Muscle layer of duodenum (tissue), 2 donors: ENCODE measurements around the gene NFATC2IP.
"Not testable (repeated sequence)": the region's sequence is repeated elsewhere in the genome, so short reads cannot be mapped to it uniquely, and the experiment has no call there.

Source experiments
- H3K27ac ChIP-seq: one replicate; pipeline ENCODE4 v1.7.0; 2013; ENCODE audit warnings: mild to moderate bottlenecking, low read length
- H3K27me3 ChIP-seq: one replicate; pipeline ENCODE4 v1.7.0; 2013; ENCODE audit warnings: low read depth, mild to moderate bottlenecking, control low read depth, low read length
- H3K36me3 ChIP-seq, 2 donors: one replicate each; pipeline ENCODE4 v1.7.0; 2013; ENCODE audit warnings: low read length in 2 of 2, control low read depth in 1 of 2, mild to moderate bottlenecking in 1 of 2; ENCODE audit not compliant: insufficient read depth in 2 of 2, control insufficient read depth in 1 of 2
- H3K4me1 ChIP-seq, 2 donors: one replicate each; pipeline ENCODE4 v1.7.0; 2013; ENCODE audit warnings: low read length in 2 of 2, mild to moderate bottlenecking in 2 of 2, control low read depth in 1 of 2, moderate library complexity in 1 of 2; ENCODE audit not compliant: insufficient read depth in 2 of 2, control insufficient read depth in 1 of 2
- H3K4me3 ChIP-seq, 2 donors: one replicate each; pipeline ENCODE4 v1.7.0; 2013; ENCODE audit warnings: low read length in 2 of 2, low read depth in 1 of 2, mild to moderate bottlenecking in 1 of 2
- H3K9me3 ChIP-seq, 2 donors: one replicate each; pipeline ENCODE4 v1.7.0; 2013; ENCODE audit warnings: low read length in 2 of 2, control low read depth in 1 of 2, mild to moderate bottlenecking in 1 of 2; ENCODE audit not compliant: control insufficient read depth in 1 of 2
- donor health status: healthy.

Gene NFATC2IP

GRCh38 chr16:29004496-29005139, 53.9 kb downstream of the NFATC2IP start:
- not testable (repeated sequence) for H3K9me3 ChIP-seq, H3K36me3 ChIP-seq, H3K27me3 ChIP-seq, H3K4me3 ChIP-seq, H3K27ac ChIP-seq, H3K4me1 ChIP-seq

DNA sequence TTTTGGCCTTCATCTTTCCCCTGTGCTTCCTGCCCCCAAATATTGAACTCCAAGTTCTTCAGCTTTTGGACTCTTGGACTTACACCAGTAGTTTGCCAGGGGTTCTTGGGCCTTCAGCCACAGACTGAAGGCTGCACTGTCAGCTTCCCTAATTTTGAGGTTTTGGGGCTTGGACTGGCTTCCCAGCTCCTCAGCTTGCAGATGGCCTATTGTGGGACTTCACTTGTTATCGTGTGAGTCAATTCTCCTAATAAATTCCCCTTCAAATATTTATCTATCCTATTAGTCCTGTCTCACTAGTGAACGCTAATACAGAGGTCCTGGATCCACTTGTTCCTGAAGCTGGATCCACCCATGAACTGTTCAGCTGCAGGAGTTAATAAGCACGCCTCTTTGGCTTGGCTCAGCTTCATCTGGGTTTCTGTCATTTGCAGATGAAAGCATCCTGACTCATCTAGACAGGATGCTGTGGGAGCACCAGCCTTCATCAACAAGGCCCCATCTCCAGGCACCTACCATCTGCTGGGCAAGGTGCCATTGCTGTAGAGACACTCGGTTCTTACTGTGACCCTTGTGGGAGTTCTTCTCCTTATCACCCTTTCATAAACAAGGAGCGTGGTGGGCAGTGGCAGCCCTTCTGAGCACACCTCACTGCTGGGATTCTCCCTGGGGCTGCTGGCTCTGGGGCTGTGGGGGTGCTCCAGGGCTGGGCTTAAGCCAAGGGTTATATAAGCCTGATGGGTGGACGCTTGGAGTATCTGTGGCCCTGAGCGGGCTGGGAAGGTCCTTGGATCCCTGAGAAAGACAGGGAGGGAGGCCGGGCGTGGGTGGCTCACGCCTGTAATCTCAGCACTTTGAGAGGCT, 57.2 kb downstream of the NFATC2IP start:
- Histone ChIP-seq H3K27me3 (no peaks in the 10 kb centered on the region), H3K4me3 (no peak overlapping the region), H3K4me1 (no peaks in the 10 kb centered on the region), H3K27ac (no peak overlapping the region), H3K9me3 (no peaks in the 10 kb centered on the region), H3K36me3 (no peaks in the 10 kb centered on the region)

DNA sequence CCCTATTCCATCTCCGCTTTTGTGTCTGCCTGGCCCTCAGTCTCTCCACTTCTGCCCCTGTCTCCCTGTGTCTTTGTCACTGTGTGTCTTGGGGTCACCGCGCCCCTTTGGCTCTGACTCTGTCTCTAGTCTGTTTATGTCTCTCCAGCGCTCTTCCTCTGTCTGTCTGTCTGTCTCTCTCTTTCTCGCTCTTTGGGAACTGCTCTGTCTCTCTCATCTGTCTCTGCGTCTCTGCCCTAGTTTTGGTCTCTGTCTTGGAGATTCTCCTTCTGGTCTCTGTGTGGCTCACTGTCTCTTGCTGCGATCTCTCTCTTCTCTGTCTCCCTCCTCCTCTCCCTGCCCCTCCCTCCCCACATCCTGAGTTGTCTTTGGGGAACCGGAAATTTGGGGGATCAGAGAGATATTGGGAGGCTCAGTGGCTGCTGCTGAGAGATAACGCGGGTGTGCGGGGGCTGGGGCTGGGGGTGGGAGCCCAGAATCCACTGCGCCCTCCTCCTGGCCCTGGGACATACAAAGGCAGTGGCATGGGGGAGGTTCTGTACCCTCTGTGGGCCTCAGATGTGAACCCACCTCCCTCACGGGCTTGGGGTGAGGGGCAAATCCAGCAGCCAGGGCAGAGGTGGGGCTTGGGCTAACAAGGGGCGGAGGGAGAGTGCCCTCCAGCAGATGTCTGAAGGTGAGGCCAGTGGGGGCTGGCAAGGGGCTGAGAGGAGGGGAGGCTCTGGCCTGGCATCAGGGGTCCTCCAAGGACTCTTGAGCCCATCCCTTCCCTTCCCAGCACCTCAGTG, 58.5 kb downstream of the NFATC2IP start:
- Histone ChIP-seq H3K36me3 (no peaks in the 10 kb centered on the region), H3K27me3 (no peaks in the 10 kb centered on the region), H3K27ac (no peak overlapping the region), H3K4me1 (no peaks in the 10 kb centered on the region), H3K9me3 (no peaks in the 10 kb centered on the region), H3K4me3 (no peak overlapping the region)

DNA sequence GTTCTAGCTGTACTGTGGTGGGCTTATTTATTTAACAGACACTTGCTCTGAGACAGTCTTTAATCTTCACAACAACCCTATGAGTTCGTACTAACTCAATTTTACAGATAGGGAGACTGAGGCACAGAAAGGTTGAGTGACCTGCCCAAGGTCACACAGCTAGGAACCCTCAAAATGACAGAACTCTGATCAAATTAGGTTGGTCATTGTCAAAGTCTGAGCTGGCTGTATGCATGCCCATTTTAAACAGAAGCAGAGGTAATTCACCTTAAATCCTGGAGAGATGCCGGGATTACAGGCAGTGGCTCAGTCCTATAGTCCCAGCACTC, 59.1 kb downstream of the NFATC2IP start:
- Histone ChIP-seq H3K4me1 (no peaks in the 10 kb centered on the region), H3K27ac (no peak overlapping the region)

GRCh38 chr16:29011112-29011511, 60.4 kb downstream of the NFATC2IP start:
- Histone ChIP-seq H3K27me3 (no peaks in the 10 kb centered on the region), H3K4me3 (no peak overlapping the region), H3K4me1 (no peaks in the 10 kb centered on the region), H3K36me3 (no peaks in the 10 kb centered on the region), H3K9me3 (no peaks in the 10 kb centered on the region), H3K27ac (no peak overlapping the region)

More for the DNA sequence above, 59.1 kb downstream of the NFATC2IP start:
- Histone ChIP-seq H3K4me3 (no peak overlapping the region), H3K9me3 (no peaks in the 10 kb centered on the region), H3K36me3 (no peaks in the 10 kb centered on the region), H3K27me3 (no peaks in the 10 kb centered on the region)

DNA sequence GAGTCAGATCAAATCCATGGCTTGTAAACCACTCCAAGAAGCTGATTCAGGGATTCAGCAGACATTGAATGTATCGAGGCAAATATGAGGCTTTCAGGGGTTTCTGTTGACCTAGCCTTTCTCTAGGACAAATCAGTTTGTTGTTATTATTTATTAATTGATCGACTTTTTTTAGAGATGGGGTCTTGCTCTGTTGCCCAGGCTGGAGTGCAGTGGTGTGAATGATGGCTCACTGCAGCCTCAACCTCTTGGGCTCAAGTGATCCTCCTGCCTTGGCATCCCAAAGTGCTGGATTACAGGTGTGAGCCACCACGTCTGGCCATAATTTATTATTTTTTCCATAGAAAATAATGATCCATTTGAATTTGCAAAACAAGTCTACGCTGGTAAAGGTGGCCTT, 61.1 kb downstream of the NFATC2IP start:
- Histone ChIP-seq H3K9me3 (no peaks in the 10 kb centered on the region), H3K27me3 (no peaks in the 10 kb centered on the region), H3K4me1 (no peaks in the 10 kb centered on the region), H3K4me3 (no peak overlapping the region), H3K36me3 (no peaks in the 10 kb centered on the region), H3K27ac (no peak overlapping the region)

DNA sequence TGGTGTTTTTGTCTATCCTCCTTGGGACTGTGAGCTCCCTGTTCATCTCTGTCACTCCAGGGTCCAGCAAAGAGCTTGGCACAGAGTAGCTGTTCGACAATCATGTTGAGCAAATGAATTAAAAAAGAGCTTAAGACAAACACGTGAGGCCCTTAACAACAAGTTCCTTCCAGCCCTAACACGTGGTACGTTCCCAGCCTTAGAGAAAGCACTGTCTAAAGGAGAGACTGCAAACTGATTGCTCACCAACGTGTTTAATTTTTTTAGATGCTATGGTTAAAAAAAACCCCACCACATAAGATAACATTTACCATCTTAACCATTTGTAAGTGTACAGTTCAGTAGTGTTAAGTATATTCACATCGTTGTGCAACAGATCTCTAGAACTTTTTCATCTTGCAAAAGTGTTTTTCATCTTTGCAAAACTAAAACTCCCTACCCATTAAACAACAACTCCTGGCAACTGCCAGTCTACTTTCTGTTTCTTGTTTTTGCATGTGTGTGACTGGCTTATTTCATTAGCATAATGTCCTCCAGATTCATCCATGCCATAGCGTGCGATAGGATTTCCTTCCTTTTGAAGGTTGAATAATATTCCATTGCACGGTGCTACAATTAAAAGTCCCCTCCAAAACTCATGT, 62.3 kb downstream of the NFATC2IP start:
- H3K4me3 ChIP-seq = no peak overlapping the region
- H3K27ac ChIP-seq = no peak overlapping the region
- H3K9me3 ChIP-seq = no peaks in the 10 kb centered on the region
- H3K36me3 ChIP-seq = no peaks in the 10 kb centered on the region
- H3K27me3 ChIP-seq = no peaks in the 10 kb centered on the region
- H3K4me1 ChIP-seq = no peaks in the 10 kb centered on the region

GRCh38 chr16:29014561-29015069, 63.9 kb downstream of the NFATC2IP start:
- H3K4me1 ChIP-seq = no peaks in the 10 kb centered on the region
- no peak overlapping the region for H3K4me3 ChIP-seq
- H3K9me3 ChIP-seq = no peaks in the 10 kb centered on the region
- no peak overlapping the region for H3K27ac ChIP-seq
- H3K27me3 ChIP-seq = no peaks in the 10 kb centered on the region
- no peaks in the 10 kb centered on the region for H3K36me3 ChIP-seq
